OCI-LY1 (cell line): ENCODE data around the gene OXTR.

Experiments used
- H2AFZ ChIP-seq: fragments of 200-600 bp; sonication (generic), shearing (Covaris generic); 2 replicates; pipeline ENCODE4 v1.6.0; 2014; ENCODE audit warnings: antibody characterized with exemption, mild to moderate bottlenecking, low read length
- H3F3A ChIP-seq: fragments of 200-600 bp; sonication (generic), shearing (Covaris generic); 2 replicates; pipeline ENCODE4 v1.6.0; 2014; ENCODE audit warnings: mild to moderate bottlenecking, antibody characterized with exemption, low read length, moderate library complexity; ENCODE audit not compliant: insufficient read depth
- H3K27ac ChIP-seq: fragments of 200-600 bp; sonication (generic); 2 replicates; pipeline ENCODE4 v1.5.1; 2014; ENCODE audit warnings: low read length, mixed run types, mild to moderate bottlenecking, low read depth; ENCODE audit not compliant: poor library complexity, severe bottlenecking
- H3K27me3 ChIP-seq: fragments of 200-600 bp; sonication (generic); 2 replicates; pipeline ENCODE4 v1.6.0; 2014; ENCODE audit warnings: antibody characterized with exemption, mild to moderate bottlenecking, low read length, moderate library complexity; ENCODE audit not compliant: insufficient read depth
- H3K36me3 ChIP-seq: fragments of 200-600 bp; sonication (generic); 2 replicates; pipeline ENCODE4 v1.6.1; 2014; ENCODE audit warnings: mild to moderate bottlenecking, antibody characterized with exemption, low read length, moderate library complexity, mixed read lengths; ENCODE audit not compliant: insufficient read depth
- H3K4me1 ChIP-seq: fragments of 200-600 bp; sonication (generic); 2 replicates; pipeline ENCODE4 v1.5.1; 2014; ENCODE audit warnings: mild to moderate bottlenecking, low read length, moderate library complexity; ENCODE audit not compliant: insufficient read depth, severe bottlenecking
- H3K4me2 ChIP-seq: fragments of 200-600 bp; sonication (generic), shearing (Covaris generic); 2 replicates; pipeline ENCODE4 v1.6.1; 2014; ENCODE audit warnings: low read length
- H3K4me3 ChIP-seq: fragments of 200-600 bp; sonication (generic); 2 replicates; pipeline ENCODE4 v1.5.1; 2014; ENCODE audit warnings: low read length, low read depth, mild to moderate bottlenecking, mixed read lengths; ENCODE audit not compliant: poor library complexity, severe bottlenecking
- H3K79me2 ChIP-seq: fragments of 200-600 bp; shearing (Covaris generic); 2 replicates; pipeline ENCODE4 v1.6.1; 2016; ENCODE audit warnings: mixed run types, low read length, mixed read lengths; ENCODE audit not compliant: insufficient read depth
- H3K9ac ChIP-seq: fragments of 200-600 bp; sonication (generic), shearing (Covaris generic); 2 replicates; pipeline ENCODE4 v1.6.1; 2014; ENCODE audit warnings: mild to moderate bottlenecking, low read length, mixed read lengths
- H3K9me2 ChIP-seq: fragments of 200-600 bp; sonication (generic), shearing (Covaris generic); 2 replicates; pipeline ENCODE4 v1.6.1; 2014; ENCODE audit warnings: low read depth, mild to moderate bottlenecking, low read length, mixed read lengths
- H3K9me3 ChIP-seq: fragments of 200-600 bp; shearing (Covaris generic); 2 replicates; pipeline ENCODE4 v1.6.1; 2014; ENCODE audit warnings: low read length, mixed read lengths
- H4K20me1 ChIP-seq: fragments of 200-600 bp; sonication (generic), shearing (Covaris generic); 2 replicates; pipeline ENCODE4 v1.6.0; 2016; ENCODE audit warnings: mild to moderate bottlenecking, low read length; ENCODE audit not compliant: insufficient read depth
- EZH2 ChIP-seq: fragments of 200-600 bp; sonication (generic), shearing (Covaris generic); IDR thresholded peaks from 2 replicates; pipeline ENCODE4 v1.8.0; 2017; ENCODE audit warnings: borderline replicate concordance, mixed run types, mild to moderate bottlenecking, antibody characterized with exemption, low read length, moderate library complexity, mixed read lengths
- TF ChIP-seq, protein P1 (sequence below): fragments of 200-600 bp; sonication (generic), shearing (Covaris generic); IDR thresholded peaks from 2 replicates; pipeline ENCODE4 v1.5.1; 2017; ENCODE audit warnings: mild to moderate bottlenecking, antibody characterized with exemption, low read length, moderate library complexity, mixed read lengths

Gene OXTR

DNA sequence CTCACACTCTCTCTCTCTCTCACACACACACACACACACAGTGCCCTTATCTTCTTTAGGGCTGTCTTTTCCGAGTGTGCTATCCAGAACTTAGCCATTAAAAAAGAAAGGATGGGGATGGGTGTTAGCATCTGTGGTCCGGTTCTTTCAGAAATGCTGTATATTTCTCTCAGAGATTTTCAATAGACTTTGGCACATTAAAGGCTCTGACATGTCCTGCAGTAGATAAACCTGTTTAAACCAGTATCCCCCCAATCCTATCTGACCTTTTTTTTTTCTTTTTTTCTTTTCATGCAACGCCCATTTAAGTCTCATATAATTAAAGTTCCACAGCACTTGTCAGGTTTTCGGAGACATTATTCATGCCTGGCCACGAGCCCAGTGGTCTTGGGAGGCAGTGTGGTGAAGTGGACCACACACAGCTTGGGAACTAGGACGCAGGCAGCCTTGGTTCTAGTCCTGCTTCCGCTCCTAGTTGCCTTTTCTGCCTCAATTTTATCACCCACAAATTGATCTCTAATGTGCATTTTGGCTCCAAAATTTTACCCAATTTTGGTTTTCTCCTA is 22.6 kb downstream of the OXTR start:
- Histone ChIP-seq H3K9me3 (no peaks in the 10 kb centered on the region), H3K4me3 (no peak overlapping the region), H3K36me3 (no peaks in the 10 kb centered on the region), H3K9ac (no peak overlapping the region), H3F3A (no peaks in the 10 kb centered on the region), H3K27me3 (no peaks in the 10 kb centered on the region), H3K9me2 (no peaks in the 10 kb centered on the region), H4K20me1 (no peaks in the 10 kb centered on the region), H3K79me2 (no peaks in the 10 kb centered on the region), H2AFZ (no peak overlapping the region), H3K4me2 (no peak overlapping the region), H3K4me1 (no peaks in the 10 kb centered on the region), H3K27ac (no peak overlapping the region)
- TF ChIP-seq EZH2: no peak
- TF ChIP-seq, protein P1, sequence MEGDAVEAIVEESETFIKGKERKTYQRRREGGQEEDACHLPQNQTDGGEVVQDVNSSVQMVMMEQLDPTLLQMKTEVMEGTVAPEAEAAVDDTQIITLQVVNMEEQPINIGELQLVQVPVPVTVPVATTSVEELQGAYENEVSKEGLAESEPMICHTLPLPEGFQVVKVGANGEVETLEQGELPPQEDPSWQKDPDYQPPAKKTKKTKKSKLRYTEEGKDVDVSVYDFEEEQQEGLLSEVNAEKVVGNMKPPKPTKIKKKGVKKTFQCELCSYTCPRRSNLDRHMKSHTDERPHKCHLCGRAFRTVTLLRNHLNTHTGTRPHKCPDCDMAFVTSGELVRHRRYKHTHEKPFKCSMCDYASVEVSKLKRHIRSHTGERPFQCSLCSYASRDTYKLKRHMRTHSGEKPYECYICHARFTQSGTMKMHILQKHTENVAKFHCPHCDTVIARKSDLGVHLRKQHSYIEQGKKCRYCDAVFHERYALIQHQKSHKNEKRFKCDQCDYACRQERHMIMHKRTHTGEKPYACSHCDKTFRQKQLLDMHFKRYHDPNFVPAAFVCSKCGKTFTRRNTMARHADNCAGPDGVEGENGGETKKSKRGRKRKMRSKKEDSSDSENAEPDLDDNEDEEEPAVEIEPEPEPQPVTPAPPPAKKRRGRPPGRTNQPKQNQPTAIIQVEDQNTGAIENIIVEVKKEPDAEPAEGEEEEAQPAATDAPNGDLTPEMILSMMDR: no peak

DNA sequence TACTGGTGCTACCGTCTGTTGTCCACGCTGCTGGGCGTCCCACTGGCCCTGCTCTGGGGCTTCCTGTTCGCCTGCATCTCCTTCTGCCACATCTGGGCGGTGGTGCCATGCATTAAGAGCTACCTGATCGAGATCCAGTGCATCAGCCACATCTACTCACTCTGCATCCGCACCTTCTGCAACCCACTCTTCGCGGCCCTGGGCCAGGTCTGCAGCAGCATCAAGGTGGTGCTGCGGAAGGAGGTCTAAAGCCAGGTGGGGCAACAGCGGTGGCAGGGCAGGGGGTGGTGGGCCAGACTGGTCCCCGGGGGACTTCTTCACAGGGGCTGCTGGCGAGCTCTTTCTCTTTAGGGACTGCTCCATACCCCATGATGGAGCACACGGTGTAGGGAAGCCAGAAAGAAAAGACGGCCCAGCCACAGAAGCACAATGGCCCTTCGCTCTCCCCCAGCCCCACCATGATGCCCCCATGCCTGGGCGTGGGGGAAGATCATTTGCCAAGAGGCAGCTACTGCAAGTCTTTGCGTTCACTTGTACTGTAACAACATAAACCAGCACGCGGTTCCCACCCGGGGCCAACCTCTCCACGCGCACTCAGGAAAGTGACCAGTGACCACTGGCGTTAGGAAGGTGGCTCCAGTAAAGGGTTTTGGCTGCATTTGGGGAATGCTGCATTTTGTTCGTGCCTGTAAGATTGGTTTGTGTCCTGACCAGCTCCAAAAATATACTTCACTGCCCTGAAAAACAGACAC is 23.6 kb downstream of the OXTR start:
- H3K4me3 ChIP-seq: no peak overlapping the region
- H3K27me3 ChIP-seq: no peaks in the 10 kb centered on the region
- H3K79me2 ChIP-seq: no peaks in the 10 kb centered on the region
- H3K4me1 ChIP-seq: no peaks in the 10 kb centered on the region
- no peaks in the 10 kb centered on the region for H3F3A ChIP-seq
- no peaks in the 10 kb centered on the region for H3K9me2 ChIP-seq
- H3K4me2 ChIP-seq: no peak overlapping the region
- no peak overlapping the region for H3K9ac ChIP-seq
- no peaks in the 10 kb centered on the region for H3K36me3 ChIP-seq
- no peaks in the 10 kb centered on the region for H4K20me1 ChIP-seq
- TF ChIP-seq EZH2: no peak
- TF ChIP-seq, protein P1: no peak
- H3K27ac ChIP-seq: no peak overlapping the region
- H3K9me3 ChIP-seq: no peaks in the 10 kb centered on the region
- H2AFZ ChIP-seq: no peak overlapping the region

DNA sequence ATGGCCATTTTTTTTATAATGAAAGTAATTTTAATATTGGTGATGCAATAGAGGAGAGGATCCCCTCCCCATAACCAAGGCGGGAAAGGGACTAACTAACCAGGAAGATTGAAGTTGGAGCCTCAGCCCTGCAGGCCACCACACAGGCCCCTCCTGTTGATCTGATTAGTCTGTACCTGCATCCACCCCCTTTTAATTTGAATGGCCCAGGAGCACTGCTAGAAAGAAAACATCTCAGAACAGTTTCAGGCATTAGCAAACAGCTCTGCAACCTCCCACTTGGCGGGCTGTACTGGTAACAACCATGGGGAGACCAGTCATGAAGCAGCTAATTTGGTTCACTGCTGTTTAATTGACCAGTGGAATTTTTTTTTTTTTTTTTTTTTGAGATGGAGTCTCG is 25.5 kb downstream of the OXTR start:
- H3K4me1 ChIP-seq: no peaks in the 10 kb centered on the region
- no peaks in the 10 kb centered on the region for H3K9me2 ChIP-seq
- no peak overlapping the region for H3K4me2 ChIP-seq
- no peaks in the 10 kb centered on the region for H3K9me3 ChIP-seq
- no peak overlapping the region for H2AFZ ChIP-seq
- no peaks in the 10 kb centered on the region for H4K20me1 ChIP-seq
- H3K9ac ChIP-seq: no peak overlapping the region
- H3K79me2 ChIP-seq: no peaks in the 10 kb centered on the region
- no peaks in the 10 kb centered on the region for H3K36me3 ChIP-seq
- no peaks in the 10 kb centered on the region for H3F3A ChIP-seq
- no peaks in the 10 kb centered on the region for H3K27me3 ChIP-seq
- no peak overlapping the region for H3K4me3 ChIP-seq
- TF ChIP-seq EZH2: no peak
- TF ChIP-seq, protein P1: no peak
- no peak overlapping the region for H3K27ac ChIP-seq
